Endothelial cell of umbilical vein (primary cell): Measurements from ENCODE around the gene KLK1. TPM values are rescaled to one million over a fixed set of nuclear protein-coding genes. Genes with fewer than 3 reads are reported as not detected.

ENCODE experiments used
- BruUV-seq: library from RNA; stranded (reverse); fragments of 400-500 nt; replicated peaks from 2 replicates; lab custom pipeline; 2021; lab: Mats Ljungman, UMichigan
- CTCF ChIA-PET: fragments of 300-600, 350-600 bp; sonication (Branson Sonifier 250); formaldehyde crosslinking; loops from one replicate; lab custom pipeline; 2021; ENCODE audit warnings: antibody characterized with exemption, inconsistent platforms; lab: Charles Lee
- POLR2A ChIA-PET: fragments of 300-600, 350-600 bp; sonication (Branson Sonifier 250); formaldehyde crosslinking; loops from one replicate; lab custom pipeline; 2021; ENCODE audit warnings: antibody characterized with exemption, inconsistent platforms; lab: Charles Lee
- DNase-seq: peaks from one replicate; pipeline ENCODE4 v3.0.0-alpha.2; 2011; ENCODE audit warnings: low read depth, low spot score
- FAIRE-seq: peaks from 2 replicates; lab custom pipeline; 2011; peaks lifted over from hg19 to GRCh38; lab: Jason Lieb, UNC
- H2AFZ ChIP-seq: 2 replicates; pipeline ENCODE4 v1.6.0; 2012; ENCODE audit warnings: low read depth, low read length, control low read depth, inconsistent platforms
- H3K27ac ChIP-seq: 2 replicates; pipeline ENCODE4 v1.5.1; 2011; ENCODE audit warnings: low read depth, mild to moderate bottlenecking, control low read depth, low read length, moderate library complexity; ENCODE audit not compliant: insufficient read depth
- H3K27me3 ChIP-seq, 2 experiments: 2 replicates each; pipeline versions ENCODE4 v1.6.0 to v1.6.1; 2011; ENCODE audit warnings: low read length in 2 of 2, mixed read lengths in 1 of 2; ENCODE audit not compliant: control insufficient read depth in 2 of 2, insufficient read depth in 2 of 2
- H3K36me3 ChIP-seq, 2 experiments: 2 replicates in 1 of 2; 3 replicates in 1 of 2; pipeline ENCODE4 v1.5.1; 2011; ENCODE audit warnings: low read length in 2 of 2, mild to moderate bottlenecking in 1 of 2, moderate library complexity in 1 of 2; ENCODE audit not compliant: control insufficient read depth in 2 of 2, insufficient read depth in 2 of 2; ENCODE audit errors: extremely low read depth in 1 of 2
- H3K4me1 ChIP-seq: 3 replicates; pipeline ENCODE4 v1.5.1; 2011; ENCODE audit warnings: mild to moderate bottlenecking, low read length; ENCODE audit not compliant: control insufficient read depth, insufficient read depth; ENCODE audit errors: extremely low read depth
- H3K4me2 ChIP-seq: 2 replicates; pipeline ENCODE4 v1.6.1; 2011; ENCODE audit warnings: low read length, control low read depth, mixed read lengths; ENCODE audit not compliant: insufficient read depth
- H3K4me3 ChIP-seq, 3 experiments: fragments of 200-600 bp in 1 of 3; sonication (generic), shearing (Covaris generic) in 1 of 3; replicated peaks in 1 of 3; 2 replicates each; pipeline ENCODE4 v1.5.1; 2011 to 2016; ENCODE audit warnings: control low read depth in 3 of 3, low read length in 3 of 3, mild to moderate bottlenecking in 2 of 3, inconsistent platforms in 1 of 3, low read depth in 1 of 3, moderate library complexity in 1 of 3; ENCODE audit not compliant: insufficient read depth in 1 of 3
- H3K79me2 ChIP-seq: 2 replicates; pipeline ENCODE4 v1.6.0; 2012; ENCODE audit warnings: low read length, inconsistent platforms; ENCODE audit not compliant: control insufficient read depth, insufficient read depth
- H3K9ac ChIP-seq: replicated peaks from 2 replicates; pipeline ENCODE3; 2011; ENCODE audit warnings: low read length, control low read depth; ENCODE audit not compliant: insufficient read depth; ENCODE audit errors: extremely low read depth
- H3K9me1 ChIP-seq: replicated peaks from 3 replicates; pipeline ENCODE4 v1.6.0; 2011; ENCODE audit warnings: mild to moderate bottlenecking, low read length; ENCODE audit not compliant: control insufficient read depth, insufficient read depth; ENCODE audit errors: extremely low read depth
- H3K9me3 ChIP-seq: replicated peaks from 2 replicates; pipeline ENCODE4 v1.5.1; 2012; ENCODE audit warnings: low read length, inconsistent platforms; ENCODE audit not compliant: control insufficient read depth, insufficient read depth
- H4K20me1 ChIP-seq: replicated peaks from 2 replicates; pipeline ENCODE3; 2011; ENCODE audit warnings: mild to moderate bottlenecking, low read length; ENCODE audit not compliant: control insufficient read depth, insufficient read depth; ENCODE audit errors: extremely low read depth
- EZH2 ChIP-seq: IDR thresholded peaks from 2 replicates; pipeline ENCODE4 v1.6.1; 2012; ENCODE audit warnings: borderline replicate concordance, low read depth, mild to moderate bottlenecking, moderate library complexity, low read length, inconsistent platforms; ENCODE audit not compliant: severe bottlenecking
- FOS ChIP-seq: IDR thresholded peaks from 2 replicates; pipeline ENCODE4 v1.6.1; 2011; ENCODE audit warnings: mild to moderate bottlenecking, low read length, moderate library complexity, borderline replicate concordance; ENCODE audit not compliant: insufficient read depth
- GATA2 ChIP-seq: IDR thresholded peaks from 2 replicates; pipeline ENCODE4 v1.7.0; 2011; ENCODE audit warnings: low read depth, mild to moderate bottlenecking, moderate library complexity, mixed read lengths, low read length; ENCODE audit not compliant: insufficient read length, insufficient read depth
- JUN ChIP-seq: IDR thresholded peaks from 2 replicates; pipeline ENCODE4 v1.6.1; 2011; ENCODE audit warnings: borderline replicate concordance, low read depth; ENCODE audit not compliant: insufficient read length, insufficient read depth
- MYC ChIP-seq: IDR thresholded peaks from one replicate; pipeline ENCODE4 v1.6.1; 2011; ENCODE audit warnings: mild to moderate bottlenecking, low read depth, low read length
- POLR2A ChIP-seq: IDR thresholded peaks from 2 replicates; pipeline ENCODE4 v1.6.1; 2012; ENCODE audit warnings: low read depth, mild to moderate bottlenecking, control low read depth, low read length
- POLR2AphosphoS5 ChIP-seq: IDR thresholded peaks from 2 replicates; pipeline ENCODE4 v1.6.1; 2012; ENCODE audit warnings: low read depth, mild to moderate bottlenecking, control low read depth, low read length, moderate library complexity; ENCODE audit not compliant: insufficient read depth
- dilution Hi-C: fragments of 300-500 bp; cut with MboI; formaldehyde crosslinking; loops from one replicate; pipeline ENCODE4 v1.15.0; 2019; ENCODE audit warnings: low sequenced_read_pairs; ENCODE audit not compliant: extremely low pct_ligation_motif_present
- intact Hi-C: fragments of 100-400 bp; cut with micrococcal nuclease; formaldehyde crosslinking; loops from one replicate; pipeline ENCODE4 v1.10.0; 2022
- polyA plus RNA-seq, 4 experiments: library from polyadenylated mRNA; depleted of rRNA in 3 of 4; stranded (reverse) in 3 of 4; unstranded in 1 of 4; fragments of >200 nt; gene quantifications; 2 replicates each; pipeline versions ENCODE4 v1.2.1 to v1.2.3, GENCODE V29; 2011 to 2012; ENCODE audit warnings: missing spikeins in 1 of 4
- total RNA-seq: library from RNA; stranded (reverse); gene quantifications from 2 replicates; pipeline ENCODE4 v1.2.3, GENCODE V29; 2021
- TF ChIP-seq, protein P1 (sequence below): IDR thresholded peaks from 2 replicates; pipeline ENCODE4 v1.6.1; 2011; ENCODE audit not compliant: insufficient read depth, insufficient read length
- TF ChIP-seq, protein P2 (sequence below), 2 donors: IDR thresholded peaks; 1 replicate in 1 of 2; 2 replicates in 1 of 2; pipeline ENCODE4 v1.5.1; 2011; ENCODE audit warnings: low read length in 2 of 2, mild to moderate bottlenecking in 2 of 2, moderate library complexity in 2 of 2, control low read depth in 1 of 2, inconsistent platforms in 1 of 2, low read depth in 1 of 2; ENCODE audit not compliant: insufficient read depth in 1 of 2; ENCODE audit errors: extremely low read depth in 1 of 2

The KLK1 gene
- total and polyA plus RNA-seq, 2 donors (not counting 3 experiments of a cell fraction or from before 2014, with no cell fraction given): 0.08 TPM; not detected in 1

DNA sequence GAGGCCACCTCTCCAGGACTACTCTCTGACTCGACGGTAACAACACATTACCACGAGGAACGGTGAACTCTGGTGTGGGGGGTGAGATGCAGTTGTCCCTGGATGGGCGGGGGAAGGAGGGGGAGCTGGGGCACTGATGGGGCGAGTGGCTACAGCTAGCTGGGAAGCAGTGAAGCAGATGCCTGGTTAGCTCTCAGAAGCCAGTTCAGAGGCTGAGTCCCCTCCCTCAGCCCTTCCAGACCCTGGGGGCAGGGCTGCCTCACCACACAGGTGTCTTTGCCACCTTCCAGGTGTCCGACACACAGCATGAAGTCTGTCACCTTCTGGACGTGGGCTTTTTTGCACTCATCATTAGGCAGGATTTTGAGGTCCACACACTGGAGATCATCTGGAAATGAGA is 4.0 kb downstream of the KLK1 start:
- FAIRE-seq: no peak
- no peak overlapping the region for H3K4me3 ChIP-seq
- no peaks in the 10 kb centered on the region for H3K36me3 ChIP-seq
- no peaks in the 10 kb centered on the region for H3K4me1 ChIP-seq
- H3K27ac ChIP-seq: no peak overlapping the region
- no peak overlapping the region for H3K4me2 ChIP-seq
- H3K27me3 ChIP-seq: peaks cover 21 to 28% of the 10 kb centered on the region in 2 experiments
- ChIA-PET POLR2A (no interaction called here), CTCF (no interaction called here)
- no peaks in the 10 kb centered on the region for H4K20me1 ChIP-seq
- no peaks in the 10 kb centered on the region for H3K79me2 ChIP-seq
- H3K9me1 ChIP-seq: no peaks in the 10 kb centered on the region
- dilution Hi-C loops: no loop called here
- H3K9me3 ChIP-seq: no peaks in the 10 kb centered on the region
- no peak overlapping the region for H3K9ac ChIP-seq
- intact Hi-C loops: no loop called here
- no peak overlapping the region for H2AFZ ChIP-seq
- BruUV-seq: no TSS peak
- no peak for DNase-seq
- TF ChIP-seq FOS: no peak
- no peak for TF ChIP-seq EZH2
- no peak for TF ChIP-seq POLR2A
- TF ChIP-seq POLR2AphosphoS5: no peak
- no peak for TF ChIP-seq MYC
- TF ChIP-seq, protein P1, sequence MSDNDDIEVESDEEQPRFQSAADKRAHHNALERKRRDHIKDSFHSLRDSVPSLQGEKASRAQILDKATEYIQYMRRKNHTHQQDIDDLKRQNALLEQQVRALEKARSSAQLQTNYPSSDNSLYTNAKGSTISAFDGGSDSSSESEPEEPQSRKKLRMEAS: no peak
- TF ChIP-seq JUN: no peak
- no peak for TF ChIP-seq GATA2
- TF ChIP-seq, protein P2, sequence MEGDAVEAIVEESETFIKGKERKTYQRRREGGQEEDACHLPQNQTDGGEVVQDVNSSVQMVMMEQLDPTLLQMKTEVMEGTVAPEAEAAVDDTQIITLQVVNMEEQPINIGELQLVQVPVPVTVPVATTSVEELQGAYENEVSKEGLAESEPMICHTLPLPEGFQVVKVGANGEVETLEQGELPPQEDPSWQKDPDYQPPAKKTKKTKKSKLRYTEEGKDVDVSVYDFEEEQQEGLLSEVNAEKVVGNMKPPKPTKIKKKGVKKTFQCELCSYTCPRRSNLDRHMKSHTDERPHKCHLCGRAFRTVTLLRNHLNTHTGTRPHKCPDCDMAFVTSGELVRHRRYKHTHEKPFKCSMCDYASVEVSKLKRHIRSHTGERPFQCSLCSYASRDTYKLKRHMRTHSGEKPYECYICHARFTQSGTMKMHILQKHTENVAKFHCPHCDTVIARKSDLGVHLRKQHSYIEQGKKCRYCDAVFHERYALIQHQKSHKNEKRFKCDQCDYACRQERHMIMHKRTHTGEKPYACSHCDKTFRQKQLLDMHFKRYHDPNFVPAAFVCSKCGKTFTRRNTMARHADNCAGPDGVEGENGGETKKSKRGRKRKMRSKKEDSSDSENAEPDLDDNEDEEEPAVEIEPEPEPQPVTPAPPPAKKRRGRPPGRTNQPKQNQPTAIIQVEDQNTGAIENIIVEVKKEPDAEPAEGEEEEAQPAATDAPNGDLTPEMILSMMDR (IDR thresholded peaks at IDR 0.05; ENCODE audit: extremely low read depth in 1 of 2, insufficient read depth in 1 of 2, low read depth in 1 of 2, low read length in 2 of 2): no peak
